Activated naive CD4-positive, alpha-beta T cell treated with anti-CD3 and anti-CD28 coated beads, Interleukin-2, amount 50 U/mL, for 16 hours (primary cell): Measurements from ENCODE around the gene KDM6B.
A peak's percentile ranks its signal among the peaks of the same experiment; 100 is the strongest.
"Not testable (repeated sequence)": the region's sequence is repeated elsewhere in the genome, so short reads cannot be mapped to it uniquely, and the experiment has no call there.

Source experiments
- DNase-seq: peaks from one replicate; pipeline ENCODE4 v3.0.0-alpha.2; 2020

Gene KDM6B

DNA sequence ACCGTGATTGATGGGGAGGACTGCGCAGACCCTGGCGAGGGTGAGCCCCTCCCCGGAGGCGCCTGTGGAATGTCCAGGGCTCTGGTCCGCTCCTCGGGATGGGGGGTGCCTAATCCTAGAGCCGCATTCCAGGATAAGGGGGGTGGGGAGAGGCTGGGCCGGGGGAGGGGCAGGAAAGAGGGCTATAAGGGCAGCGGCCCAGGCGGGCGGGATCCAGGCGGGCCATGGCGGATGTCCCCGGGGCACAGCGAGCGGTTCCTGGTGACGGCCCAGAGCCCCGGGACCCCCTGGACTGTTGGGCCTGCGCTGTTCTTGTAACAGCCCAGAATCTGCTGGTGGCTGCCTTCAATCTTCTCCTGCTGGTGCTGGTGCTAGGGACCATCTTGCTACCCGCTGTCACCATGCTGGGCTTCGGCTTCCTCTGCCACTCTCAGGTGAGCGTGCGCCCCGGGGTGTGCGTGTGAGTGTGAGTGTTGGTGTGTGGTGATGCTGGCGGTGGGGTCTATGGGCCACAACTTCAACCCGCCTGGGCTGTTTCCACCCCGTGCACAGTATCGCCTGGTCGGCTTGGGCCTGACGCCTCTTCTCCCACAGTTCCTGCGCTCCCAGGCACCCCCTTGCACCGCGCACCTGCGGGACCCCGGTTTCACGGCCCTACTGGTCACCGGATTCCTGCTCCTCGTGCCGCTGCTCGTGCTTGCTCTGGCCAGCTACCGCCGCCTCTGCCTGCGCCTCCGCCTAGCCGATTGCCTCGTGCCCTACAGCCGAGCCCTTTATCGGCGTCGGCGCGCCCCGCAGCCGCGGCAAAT lies 21.0 kb downstream of the KDM6B start, which contains the start of gene TMEM88:
Gene TMEM88 (plus strand): TSS at position 216 of the 809 bp plus-strand sequence. CDS start 9 bp downstream, at position 225.
- DNase-seq, result no peak

DNA sequence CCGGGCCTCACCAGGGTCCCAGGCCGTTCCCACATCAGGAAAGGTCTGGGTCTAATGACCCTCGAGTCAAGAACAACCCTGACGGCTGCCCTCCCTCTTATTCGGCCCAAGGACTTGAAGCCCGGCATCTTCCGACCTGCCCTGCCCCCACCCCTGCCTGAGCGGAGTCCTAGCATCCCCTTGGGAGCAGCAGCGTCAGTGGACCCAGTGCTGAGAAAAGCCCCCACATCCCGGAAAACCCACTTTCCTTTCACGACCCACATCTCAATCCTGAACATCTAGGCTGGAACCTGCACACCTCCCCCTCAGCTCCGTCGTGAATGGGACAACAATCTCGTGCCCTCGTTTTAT lies 21.6 kb downstream of the KDM6B start:
- DNase-seq, result no peak

DNA sequence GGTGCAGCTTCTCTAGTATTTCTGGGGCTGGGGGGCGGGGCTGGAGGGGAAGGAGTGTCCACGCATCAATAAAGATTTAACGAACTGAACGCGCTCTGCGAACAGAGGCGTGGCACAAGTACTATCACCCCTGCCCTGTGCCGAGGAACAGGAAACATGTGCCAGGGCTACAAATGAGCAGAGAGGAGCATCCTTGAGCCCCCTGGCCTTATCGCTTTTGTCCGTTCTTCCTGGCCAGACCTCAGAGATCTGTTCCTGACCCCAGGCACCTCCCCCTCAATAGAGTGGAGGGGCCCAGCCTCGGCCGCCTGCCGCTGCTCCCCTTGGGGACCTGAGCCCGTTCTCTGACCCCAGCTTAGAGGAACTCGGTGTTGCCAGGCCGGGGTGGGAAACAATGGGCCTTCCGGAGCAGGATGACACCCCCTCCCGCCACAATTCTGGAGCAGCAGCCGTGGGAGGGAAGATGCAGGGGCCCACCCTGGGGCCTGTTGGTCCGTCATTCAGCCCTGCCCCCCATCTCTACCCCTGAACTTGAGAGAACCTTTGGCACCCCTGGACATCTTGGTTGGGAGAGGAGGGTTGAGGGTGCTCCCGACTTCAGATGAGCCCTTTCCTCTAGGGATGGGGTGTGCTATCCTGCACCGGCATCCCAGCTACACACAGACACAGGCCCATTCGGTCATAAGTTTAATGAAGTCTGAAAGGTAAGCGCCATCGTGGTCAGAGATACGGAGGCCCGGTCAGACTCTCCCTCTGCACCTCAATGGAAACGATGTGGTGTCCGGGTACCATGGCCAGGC lies 22.2 kb downstream of the KDM6B start:
- DNase-seq, result peak; percentile 48

DNA sequence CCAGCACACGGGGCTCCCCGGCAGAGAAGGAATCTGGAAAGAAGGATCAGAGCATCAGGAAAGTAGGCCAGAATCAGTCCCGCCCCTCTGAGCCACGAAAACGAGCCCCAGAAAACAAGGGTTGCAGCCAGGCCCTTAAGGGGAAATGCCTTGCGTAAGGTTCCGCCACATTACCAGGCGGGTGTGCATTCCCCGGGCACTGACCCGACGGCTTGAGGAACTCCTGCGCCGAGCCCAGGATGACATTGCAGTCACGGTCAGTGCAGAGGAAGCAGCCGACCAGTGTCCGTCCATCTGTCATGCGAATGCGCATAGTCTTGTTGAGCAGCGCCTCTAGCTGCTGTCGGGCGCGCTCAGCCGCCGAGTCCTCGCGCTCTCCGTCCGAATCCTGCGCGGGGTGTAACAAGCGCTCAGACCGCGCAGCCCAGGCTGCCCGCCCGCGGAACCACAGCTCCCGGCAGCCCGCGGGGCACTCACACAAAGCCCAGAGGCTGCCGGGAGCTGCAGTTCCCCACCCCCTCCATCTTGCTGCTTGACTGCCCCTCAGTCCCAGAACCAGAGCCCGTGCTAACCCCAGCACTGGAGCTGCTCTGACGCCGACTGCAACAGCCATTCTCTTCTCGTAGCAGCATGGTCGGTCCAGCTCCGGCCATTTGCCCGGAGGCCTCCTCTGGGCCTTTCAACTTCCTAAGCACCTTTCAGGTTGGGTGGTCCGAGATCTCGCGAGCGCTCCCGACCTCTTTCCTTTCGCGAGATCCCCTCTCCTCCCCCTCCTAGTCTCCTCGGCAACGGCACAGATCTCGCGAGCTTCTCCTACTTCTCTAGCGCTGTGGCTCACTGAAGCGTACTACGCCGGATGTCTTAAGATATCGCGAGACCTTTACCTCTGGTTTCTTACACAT lies 23.0 kb downstream of the KDM6B start, which contains the start of gene NAA38:
Gene NAA38 (minus strand): TSS at position 749 of the 902 bp plus-strand sequence. CDS start 96 bp downstream, at position 653.
- peak; percentile 92 for DNase-seq

DNA sequence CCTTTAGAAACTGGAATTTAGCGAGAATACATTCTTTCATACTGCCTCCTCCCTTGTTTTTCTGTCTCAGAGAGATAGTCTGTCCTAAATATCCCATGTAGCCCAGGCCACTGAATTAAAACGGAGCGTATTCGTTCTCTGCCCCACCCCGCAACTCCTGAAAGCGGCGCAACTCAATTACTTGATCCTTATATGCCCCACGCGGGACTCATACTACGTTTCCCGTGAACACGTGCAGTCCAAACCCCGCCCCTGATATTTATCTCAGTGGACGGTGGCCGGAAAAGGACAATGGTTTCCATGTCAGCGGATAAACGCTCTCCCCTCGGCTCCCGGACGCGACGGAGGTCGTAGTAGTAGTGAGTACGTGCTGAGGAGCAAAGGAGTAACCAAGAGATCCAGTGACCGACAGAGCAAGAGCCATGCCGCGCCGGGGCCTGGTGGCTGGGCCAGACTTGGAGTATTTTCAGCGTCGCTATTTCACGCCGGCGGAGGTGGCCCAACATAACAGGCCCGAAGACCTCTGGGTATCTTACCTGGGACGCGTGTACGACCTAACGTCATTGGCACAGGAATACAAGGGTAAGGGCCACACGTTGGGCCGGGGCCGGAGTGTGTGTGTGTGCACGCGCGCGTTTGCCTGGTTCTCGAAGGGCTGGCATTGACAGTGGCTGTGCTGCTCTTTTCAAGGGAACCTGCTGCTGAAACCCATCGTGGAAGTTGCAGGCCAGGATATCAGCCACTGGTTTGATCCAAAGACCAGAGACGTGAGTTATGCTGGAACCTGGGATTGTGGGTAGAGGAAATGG lies 23.9 kb downstream of the KDM6B start, which contains the start of gene CYB5D1:
Gene CYB5D1 (plus strand): TSS at position 291 of the 809 bp plus-strand sequence. CDS start 132 bp downstream, at position 423.
- DNase-seq, result peak; percentile 86

DNA sequence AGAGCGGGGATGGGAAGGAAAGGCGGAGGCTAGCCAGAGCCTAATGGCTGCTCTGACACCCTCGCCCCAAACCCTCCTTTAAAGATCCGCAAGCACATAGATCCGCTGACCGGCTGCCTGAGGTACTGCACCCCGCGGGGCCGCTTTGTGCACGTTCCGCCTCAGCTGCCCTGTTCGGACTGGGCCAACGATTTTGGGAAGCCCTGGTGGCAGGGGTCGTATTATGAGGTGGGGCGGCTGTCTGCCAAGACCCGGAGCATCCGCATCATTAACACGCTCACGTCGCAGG lies 24.4 kb downstream of the KDM6B start:
- DNase-seq, result peak; percentile 58

DNA sequence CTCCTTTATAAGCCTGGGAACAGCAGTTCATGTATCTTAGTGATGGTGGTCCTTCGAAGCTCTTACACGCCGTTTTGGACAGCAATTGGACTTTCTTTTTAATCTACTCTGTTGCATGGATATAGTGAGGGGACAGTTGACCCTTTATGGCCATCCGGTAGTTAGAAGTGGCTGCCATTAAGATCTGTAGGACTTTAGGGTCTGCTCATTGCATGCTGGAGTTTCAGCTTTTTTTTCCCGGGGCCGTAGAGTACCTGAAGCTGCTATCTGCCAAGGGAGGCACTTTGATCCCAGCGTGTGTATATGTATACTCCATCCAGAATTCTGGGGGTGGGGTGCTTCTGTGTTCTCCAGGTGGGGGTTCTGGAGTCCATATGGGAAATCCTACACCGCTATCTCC lies 25.0 kb downstream of the KDM6B start:
- no peak for DNase-seq

DNA sequence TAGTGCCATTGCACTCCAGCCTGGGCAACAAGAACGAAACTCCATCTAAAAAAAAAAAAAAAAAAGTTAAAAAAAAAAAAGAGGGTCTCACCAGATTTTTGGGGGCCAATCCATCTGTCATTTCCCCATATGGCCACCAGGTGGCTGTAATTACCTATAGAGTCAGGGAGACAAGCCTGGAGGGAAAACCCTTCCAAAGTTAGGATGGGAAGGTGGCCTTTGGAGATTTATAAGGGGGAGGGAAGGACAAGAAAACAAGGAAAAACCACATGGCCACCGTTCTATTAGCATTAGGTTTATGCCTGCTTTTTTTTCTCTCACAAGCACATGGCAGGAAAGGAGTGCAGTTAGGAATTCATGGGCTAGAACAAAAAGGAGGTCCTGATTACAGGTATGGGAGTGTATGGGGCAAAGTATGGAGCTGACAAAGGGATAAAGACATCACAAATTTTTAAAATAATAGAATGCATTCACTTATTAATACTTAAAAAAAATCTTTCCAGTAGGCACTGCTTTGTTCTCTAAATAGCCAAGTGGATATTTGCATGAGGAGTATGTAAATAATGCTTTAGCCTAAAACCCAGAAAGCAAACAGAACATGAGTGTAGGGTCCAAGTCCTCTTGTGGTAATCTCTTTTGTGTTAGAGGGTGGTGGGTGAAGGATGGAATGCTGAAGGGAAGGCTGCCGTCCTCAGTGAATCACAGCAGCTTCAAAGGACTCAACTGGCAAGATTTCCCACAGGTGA lies 28.8 kb downstream of the KDM6B start:
- DNase-seq, result peak; percentile 45

DNA sequence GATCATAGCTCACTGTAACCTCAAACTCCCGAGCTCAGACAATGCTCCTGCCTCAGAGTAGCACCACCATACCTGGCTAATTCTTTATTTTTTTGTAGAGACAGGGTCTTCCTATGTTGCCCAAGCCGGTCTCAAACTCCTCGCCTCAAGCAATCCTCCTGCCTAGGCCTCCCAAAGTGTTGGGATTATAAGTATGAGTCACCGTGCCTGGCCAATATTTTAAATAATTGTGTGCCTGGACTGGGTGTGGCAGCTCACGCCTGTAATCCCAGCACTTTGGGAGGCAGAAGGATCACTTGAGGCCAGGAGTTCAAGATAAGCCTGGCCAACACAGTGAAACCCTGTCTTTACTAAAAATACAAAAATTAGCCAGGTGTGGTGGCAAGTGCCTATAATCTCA lies 30.4 kb downstream of the KDM6B start:
- not testable (repeated sequence) for DNase-seq

DNA sequence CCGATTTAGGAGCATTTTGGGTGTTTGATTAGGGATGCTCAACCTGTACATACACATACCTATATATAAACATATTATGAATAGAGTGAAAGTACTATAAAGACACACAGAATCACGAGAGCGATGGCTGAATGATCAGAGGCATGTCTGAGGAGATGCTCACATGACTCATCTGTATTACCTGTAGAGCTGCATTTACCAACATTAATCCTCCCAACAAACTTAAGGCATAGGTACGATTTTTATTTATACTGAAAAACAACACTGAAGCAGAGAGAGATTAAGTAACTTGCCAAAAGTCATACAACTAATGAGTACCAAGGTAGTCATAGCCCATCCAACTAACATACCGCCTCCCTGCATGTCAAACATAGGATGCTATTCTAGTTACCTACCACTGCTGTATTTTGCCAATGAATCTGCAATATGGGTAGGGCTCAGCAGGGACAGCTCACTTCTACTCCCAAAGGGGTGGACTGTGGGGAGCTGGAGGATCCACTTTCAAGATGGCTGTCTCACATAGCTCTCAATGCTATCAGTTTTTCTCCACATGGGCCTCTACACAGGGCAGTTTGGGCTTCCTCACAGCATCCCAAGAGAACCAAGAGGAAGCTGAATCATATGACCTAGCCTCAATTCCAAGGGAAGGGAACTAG lies 31.1 kb downstream of the KDM6B start:
- no peak for DNase-seq

DNA sequence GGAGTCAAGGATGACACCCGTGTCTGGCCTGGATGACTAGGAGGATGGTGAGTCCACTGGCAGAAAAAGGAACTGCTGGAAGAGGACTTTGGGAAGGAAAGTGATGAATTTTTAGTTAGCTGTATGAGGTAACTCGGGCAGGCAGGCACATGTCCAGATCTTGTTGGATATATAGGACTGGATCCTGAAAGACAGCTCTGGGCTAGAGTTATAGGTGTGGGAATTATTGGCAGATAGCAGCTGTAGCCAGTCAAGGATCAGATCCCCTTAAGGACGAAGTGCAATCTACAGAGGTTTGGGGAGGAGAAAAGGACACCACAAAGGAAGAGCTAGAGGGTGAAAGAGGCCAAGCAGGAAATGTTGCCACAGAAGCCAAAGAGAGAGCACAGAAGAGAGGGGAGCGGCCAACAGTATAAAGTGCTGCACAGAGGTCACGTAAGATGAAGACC lies 33.9 kb downstream of the KDM6B start:
- DNase-seq, result no peak

DNA sequence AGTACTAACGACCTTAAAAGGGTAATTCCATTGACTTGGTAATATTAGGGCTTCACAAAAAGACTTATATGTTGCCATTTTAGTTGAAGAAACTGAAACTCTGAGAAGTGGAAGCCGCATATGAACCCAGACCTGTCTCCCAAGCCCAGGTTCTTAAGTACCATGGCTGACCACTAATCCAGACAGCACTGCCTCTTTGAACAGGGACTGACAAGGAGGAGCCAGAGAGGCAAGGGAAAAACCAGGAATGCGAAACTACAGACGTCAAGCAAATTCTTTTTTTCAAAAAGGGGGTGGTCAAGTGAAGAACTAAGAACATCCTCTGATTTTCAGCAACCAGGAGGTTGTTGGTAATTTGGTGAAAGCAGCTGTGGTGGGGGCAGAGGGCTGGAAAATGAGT lies 39.0 kb downstream of the KDM6B start:
- DNase-seq, result no peak

DNA sequence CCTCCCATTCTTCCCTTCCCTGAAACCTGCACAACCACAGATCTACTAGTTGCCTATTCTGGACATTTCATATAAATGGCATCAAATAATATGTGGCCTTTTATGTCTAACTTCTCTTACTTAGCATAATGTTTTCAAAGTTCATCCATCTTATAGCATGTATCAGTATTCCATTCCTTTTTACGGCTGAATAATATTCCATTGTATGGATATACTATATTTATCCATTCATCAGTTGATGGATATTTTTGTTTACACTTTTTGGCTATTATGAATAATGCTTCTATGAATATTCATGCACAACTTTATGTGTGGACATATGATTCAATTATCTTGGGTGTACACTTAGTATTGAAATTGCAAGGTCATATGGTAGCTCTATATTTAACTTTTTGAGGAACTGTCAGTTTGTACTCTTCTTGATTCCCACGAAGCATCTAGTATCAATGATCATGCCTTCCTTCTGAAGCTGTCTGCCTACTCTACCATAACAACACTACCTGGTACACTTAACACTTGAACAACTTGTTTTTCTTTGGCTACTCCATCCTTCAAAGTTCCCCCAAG lies 41.9 kb downstream of the KDM6B start:
- DNase-seq, result no peak

DNA sequence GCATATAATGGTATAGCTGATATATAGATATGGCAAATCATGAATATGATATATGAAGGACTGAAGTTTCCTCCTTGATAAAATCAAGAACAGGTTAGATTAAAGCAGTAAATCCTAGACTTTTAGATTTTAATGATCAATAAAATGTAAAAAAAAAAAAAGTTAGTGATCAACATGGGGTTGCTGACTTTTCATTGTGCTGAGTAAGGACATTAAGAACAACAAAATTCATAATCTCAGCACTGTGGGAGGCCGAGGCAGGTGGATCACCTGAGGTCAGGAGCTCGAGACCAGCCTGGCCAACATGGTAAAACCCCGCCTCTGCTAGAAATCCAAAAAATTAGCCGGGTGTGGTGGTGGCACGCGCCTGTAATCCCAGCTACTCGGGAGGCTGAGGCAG lies 44.2 kb downstream of the KDM6B start:
- DNase-seq, result no peak

DNA sequence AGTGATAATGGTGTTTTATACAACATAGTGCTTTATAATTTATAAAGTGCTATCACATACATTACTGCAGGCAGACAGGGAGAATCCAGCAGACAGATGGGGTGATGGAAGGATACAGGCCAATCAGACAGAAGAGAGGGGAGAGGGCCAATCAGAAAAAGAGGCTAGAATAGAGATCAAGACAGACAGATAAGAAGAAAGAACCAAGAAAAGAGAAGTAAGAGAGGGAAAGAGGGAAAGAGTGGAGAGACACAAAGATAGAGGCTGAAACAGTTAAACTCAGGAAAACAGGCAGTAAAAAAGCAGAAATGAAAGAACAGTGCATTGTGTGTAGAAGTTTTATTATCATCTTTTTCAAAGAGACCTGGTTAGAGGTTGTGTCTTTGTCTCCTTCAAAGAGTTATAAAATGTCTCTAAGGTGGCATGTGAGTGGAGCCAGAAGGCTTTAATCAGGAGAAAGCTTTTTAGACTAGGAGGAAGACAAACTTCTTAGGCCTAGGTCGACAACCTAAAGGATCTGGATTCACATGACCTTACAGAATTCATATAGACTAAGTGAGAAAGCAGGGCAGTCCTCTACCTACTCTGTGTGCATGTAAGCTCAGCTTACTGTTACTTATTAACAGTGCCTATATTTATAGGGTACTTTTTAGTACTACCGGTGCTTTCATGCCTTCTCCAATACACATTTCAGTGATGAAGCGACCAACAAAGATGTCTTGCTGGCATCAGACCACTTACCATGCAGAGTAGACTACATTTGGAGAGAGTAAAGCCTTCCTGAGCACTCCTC lies 46.3 kb downstream of the KDM6B start:
- no peak for DNase-seq

DNA sequence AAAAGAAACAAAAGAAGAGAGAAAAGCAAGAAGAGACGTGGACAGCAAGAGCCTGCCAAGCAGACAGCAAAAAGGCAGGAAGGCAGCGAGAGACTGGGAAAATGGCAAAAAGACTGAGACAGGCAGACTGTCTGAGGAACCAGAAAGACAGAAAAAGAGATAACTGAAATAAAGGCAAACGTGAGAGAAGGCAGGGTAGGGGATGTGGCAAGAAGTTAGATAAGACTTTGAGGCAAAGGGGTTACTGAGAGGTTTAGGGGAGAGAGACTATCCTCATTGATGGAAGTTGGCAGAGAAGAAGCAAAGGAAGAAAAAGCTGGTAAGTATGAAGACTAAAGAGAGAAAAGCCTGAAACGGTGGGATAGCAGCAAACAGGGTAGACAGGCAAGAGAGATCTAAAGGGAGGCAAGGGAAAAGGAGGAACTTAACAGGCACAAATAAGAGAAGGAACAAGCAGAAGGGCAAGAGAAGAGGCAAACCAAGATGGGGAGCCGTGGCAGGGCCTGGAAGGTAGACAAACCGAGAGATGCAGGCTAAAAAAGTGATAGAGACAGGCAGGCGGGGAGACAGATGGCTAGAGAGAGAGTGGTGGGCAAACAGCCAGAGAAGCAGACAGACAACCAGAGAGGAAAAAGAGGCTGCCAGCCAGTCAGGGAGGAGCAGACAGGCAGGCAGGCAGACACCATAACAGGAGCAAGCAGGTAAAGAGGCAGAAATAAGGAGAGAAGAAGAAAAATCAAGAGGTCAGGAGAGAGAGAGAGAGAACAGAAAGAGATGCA lies 47.4 kb downstream of the KDM6B start:
- no peak for DNase-seq

DNA sequence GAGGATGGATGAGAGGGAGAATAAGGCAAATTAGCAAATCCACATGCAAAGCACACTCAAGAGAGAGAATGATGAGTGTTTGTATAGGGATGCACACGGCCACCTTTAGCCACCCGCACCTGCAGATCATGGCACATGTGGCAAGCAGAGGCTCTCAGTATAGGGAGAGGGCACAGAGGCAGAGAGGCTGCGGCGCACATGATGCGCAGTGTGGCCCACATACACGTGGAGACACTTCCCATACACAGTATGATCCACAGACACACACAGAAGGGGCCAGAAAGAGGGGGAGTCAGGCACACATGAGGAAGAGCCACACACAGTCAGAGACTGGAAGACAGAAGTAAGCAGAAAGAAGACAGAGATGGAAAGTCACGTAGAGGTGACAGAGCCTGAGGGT lies 48.1 kb downstream of the KDM6B start:
- DNase-seq, result peak; percentile 20

DNA sequence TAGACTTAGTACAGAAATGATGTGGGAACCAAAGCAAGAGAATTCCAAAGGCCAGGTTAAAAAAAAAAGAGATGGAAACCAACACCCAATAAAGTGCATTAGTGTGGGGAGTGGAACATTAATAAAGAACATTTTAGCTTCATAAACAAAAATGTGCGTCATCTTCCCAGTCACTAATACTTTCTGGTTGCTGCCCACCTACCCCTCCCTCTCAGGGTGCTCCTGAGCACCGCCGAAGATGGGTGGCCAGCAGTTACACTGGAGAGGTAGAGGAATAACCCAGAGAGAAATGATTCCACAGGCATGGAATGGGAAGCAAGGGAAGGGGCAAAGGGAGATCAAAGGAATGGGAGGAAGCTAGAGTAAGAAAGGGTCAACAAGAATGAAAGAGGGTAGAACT lies 48.6 kb downstream of the KDM6B start:
- no peak for DNase-seq
